Measurements from ENCODE around the gene NAA60. TPM values are rescaled to one million over a fixed set of nuclear protein-coding genes. Genes with fewer than 3 reads are reported as not detected.

The NAA60 gene
- total RNA-seq, 1 donor from 2014 or later: 58.4 TPM

DNA sequence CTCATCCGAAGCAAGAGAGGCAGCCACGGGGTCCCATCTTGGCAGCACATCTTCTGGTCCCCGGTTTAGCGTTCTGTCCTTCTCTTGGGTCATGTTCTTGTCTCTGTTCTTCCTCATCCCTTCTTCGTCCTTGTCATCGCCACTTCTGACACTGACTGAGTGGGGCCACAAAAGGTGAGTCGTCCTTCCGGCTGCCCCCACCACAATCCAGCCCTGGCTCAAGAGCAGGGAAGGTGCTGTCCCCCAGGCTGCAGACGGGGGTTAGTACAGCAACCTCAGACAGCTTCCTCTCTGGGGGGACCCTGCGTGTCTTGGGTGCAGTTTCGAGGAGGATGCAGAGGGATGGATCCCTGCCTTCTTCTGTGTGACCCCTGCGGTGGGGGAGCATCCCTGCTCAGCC is 21.8 kb downstream of the NAA60 start:
- no peak for DNase-seq (ENCODE audit: extremely low spot score in 2 of 2)
- Histone ChIP-seq H3K27ac (no peak overlapping the region), H3K4me3 (no peak overlapping the region), H3K9me3 (no peaks in the 10 kb centered on the region), H3K4me1 (peaks cover 75% of the 10 kb centered on the region), H3K27me3 (no peaks in the 10 kb centered on the region), H3K36me3 (peaks cover 0 to 10% of the 10 kb centered on the region in 2 donors)
- no peak for TF ChIP-seq POLR2A (IDR thresholded peaks at IDR 0.05)
- TF ChIP-seq POLR2AphosphoS5 (IDR thresholded peaks at IDR 0.05; ENCODE audit: insufficient read depth in 1 of 2, low read depth in 1 of 2): no peak
- TF ChIP-seq, protein P1, sequence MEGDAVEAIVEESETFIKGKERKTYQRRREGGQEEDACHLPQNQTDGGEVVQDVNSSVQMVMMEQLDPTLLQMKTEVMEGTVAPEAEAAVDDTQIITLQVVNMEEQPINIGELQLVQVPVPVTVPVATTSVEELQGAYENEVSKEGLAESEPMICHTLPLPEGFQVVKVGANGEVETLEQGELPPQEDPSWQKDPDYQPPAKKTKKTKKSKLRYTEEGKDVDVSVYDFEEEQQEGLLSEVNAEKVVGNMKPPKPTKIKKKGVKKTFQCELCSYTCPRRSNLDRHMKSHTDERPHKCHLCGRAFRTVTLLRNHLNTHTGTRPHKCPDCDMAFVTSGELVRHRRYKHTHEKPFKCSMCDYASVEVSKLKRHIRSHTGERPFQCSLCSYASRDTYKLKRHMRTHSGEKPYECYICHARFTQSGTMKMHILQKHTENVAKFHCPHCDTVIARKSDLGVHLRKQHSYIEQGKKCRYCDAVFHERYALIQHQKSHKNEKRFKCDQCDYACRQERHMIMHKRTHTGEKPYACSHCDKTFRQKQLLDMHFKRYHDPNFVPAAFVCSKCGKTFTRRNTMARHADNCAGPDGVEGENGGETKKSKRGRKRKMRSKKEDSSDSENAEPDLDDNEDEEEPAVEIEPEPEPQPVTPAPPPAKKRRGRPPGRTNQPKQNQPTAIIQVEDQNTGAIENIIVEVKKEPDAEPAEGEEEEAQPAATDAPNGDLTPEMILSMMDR (IDR thresholded peaks at IDR 0.05): no peak
- intact Hi-C loops (cut with DNase I): no loop called here

DNA sequence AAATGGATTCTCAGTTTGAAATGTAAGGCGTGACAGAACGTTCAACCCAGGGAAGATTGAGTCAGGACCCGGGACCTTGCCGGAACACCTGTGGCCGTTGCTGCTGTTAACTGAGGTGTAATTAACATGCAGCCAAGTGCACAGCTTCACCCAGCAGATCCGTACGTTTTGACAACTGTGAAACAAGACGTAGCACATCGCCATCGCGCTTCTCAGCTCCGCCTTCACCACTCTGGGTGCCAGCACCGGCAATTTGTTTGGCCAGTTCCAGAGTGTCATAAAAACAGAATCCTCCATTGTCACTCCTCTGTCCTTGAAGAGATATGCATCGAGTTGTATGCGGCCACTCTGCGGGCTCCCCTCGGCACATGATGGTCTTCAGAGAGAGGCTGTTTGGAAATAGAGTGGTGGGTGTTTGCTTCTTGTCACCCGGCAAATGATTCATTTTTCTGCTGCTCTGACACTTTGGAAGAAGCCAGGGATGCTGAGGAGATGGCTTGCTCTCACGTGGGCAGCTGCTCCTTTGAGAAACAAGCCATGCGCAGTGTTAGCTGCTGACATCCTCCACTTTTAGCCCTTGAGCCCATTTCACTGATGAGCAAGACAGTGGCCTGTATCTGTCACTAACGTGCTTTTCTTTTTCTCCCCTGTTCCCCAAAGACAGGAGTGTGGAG is 22.6 kb downstream of the NAA60 start:
- Histone ChIP-seq H3K36me3 (peaks cover 0 to 10% of the 10 kb centered on the region in 2 donors), H3K27ac (no peak overlapping the region), H3K4me3 (no peak overlapping the region), H3K9me3 (no peaks in the 10 kb centered on the region), H3K4me1 (peaks cover 69% of the 10 kb centered on the region), H3K27me3 (no peaks in the 10 kb centered on the region)
- intact Hi-C loops (cut with DNase I): no loop called here
- TF ChIP-seq POLR2AphosphoS5 (IDR thresholded peaks at IDR 0.05; ENCODE audit: insufficient read depth in 1 of 2, low read depth in 1 of 2) (no peak), POLR2A (IDR thresholded peaks at IDR 0.05) (no peak)
- TF ChIP-seq, protein P1 (IDR thresholded peaks at IDR 0.05): no peak
- no peak for DNase-seq (ENCODE audit: extremely low spot score in 2 of 2)

DNA sequence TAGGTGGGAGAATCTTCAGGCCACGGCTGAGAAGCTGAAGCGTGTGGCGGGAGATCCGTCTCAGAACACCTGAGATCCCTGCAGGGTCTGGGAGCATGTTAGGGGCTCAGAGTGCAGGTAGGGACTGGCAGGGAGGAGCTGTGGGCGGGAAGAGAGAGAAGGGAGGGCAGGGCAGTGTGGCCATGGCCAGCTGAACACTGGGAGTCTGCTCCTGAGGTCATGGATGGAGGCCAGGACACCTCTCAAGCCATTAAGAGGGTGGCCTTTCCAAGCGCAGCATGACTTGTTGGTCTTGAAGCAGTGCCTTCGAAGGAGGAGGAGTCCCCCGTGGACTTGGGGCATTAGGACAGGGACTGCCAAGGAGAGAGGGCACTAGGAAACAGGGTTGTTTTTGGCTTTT is 23.7 kb downstream of the NAA60 start:
- H3K9me3 ChIP-seq: no peaks in the 10 kb centered on the region
- DNase-seq (ENCODE audit: extremely low spot score in 2 of 2): no peak
- peaks cover 62% of the 10 kb centered on the region for H3K4me1 ChIP-seq
- TF ChIP-seq POLR2A (IDR thresholded peaks at IDR 0.05) (no peak), POLR2AphosphoS5 (IDR thresholded peaks at IDR 0.05; ENCODE audit: insufficient read depth in 1 of 2, low read depth in 1 of 2) (no peak)
- TF ChIP-seq, protein P1 (IDR thresholded peaks at IDR 0.05): no peak
- no peak overlapping the region for H3K4me3 ChIP-seq
- intact Hi-C loops (cut with DNase I): no loop called here
- H3K36me3 ChIP-seq: peaks cover 0 to 10% of the 10 kb centered on the region in 2 donors
- H3K27ac ChIP-seq: no peak overlapping the region
- H3K27me3 ChIP-seq: no peaks in the 10 kb centered on the region

DNA sequence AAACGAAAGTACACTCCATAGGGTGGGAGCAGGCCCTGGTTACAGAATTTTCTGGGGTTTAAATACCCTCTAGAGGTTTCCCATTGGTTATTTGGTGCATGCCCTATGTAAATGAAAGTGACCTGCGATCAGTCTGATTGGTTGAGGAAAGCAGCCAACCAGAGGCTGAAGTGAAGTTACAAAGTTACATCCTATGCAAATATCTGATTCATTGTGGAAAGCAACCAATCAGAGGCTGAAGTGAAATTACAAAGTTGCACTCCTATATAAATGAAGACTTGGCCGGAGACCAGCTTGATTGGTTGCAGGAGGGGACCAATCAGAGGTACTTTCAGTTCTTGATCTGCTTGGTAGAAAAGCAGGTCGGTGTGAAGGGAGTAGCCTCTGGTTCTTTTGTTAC is 24.4 kb downstream of the NAA60 start:
- Histone ChIP-seq H3K9me3 (no peaks in the 10 kb centered on the region), H3K4me3 (no peak overlapping the region), H3K27me3 (no peaks in the 10 kb centered on the region), H3K36me3 (peaks cover 0 to 10% of the 10 kb centered on the region in 2 donors), H3K4me1 (peaks cover 56% of the 10 kb centered on the region), H3K27ac (no peak overlapping the region)
- no peak for TF ChIP-seq POLR2AphosphoS5 (IDR thresholded peaks at IDR 0.05; ENCODE audit: insufficient read depth in 1 of 2, low read depth in 1 of 2)
- no peak for TF ChIP-seq POLR2A (IDR thresholded peaks at IDR 0.05)
- TF ChIP-seq, protein P1 (IDR thresholded peaks at IDR 0.05): no peak
- no peak for DNase-seq (ENCODE audit: extremely low spot score in 2 of 2)
- intact Hi-C loops (cut with DNase I): no loop called here

DNA sequence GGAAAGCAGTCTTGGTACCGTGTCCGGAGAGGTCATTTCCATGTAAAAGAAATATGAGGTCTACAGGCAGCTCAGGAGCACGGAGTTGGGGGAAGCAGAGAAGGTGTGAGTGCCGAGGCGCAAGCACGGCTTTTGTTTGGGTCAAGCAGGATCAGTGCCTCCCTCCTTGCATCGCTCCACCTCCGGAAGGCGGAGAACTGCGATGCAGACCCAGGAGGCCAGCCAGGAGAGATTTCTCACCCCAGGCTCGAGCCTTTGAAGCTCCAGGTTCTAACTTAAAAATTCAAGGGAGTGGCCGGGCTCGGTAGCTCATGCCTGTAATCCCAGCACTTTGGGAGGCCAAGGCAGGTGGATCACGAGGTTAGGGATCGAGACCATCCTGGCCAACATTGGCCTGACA is 25.0 kb downstream of the NAA60 start:
- Histone ChIP-seq H3K36me3 (peaks cover 0 to 10% of the 10 kb centered on the region in 2 donors), H3K27me3 (no peaks in the 10 kb centered on the region), H3K4me1 (peaks cover 56% of the 10 kb centered on the region), H3K9me3 (no peaks in the 10 kb centered on the region), H3K4me3 (no peak overlapping the region), H3K27ac (no peak overlapping the region)
- TF ChIP-seq POLR2AphosphoS5 (IDR thresholded peaks at IDR 0.05; ENCODE audit: insufficient read depth in 1 of 2, low read depth in 1 of 2) (no peak), POLR2A (IDR thresholded peaks at IDR 0.05) (no peak)
- TF ChIP-seq, protein P1 (IDR thresholded peaks at IDR 0.05): no peak
- intact Hi-C loops (cut with DNase I): no loop called here
- DNase-seq (ENCODE audit: extremely low spot score in 2 of 2): no peak

Measured in vagina (tissue), 2 donors.